Measurements from ENCODE around the gene ZNF717. TPM values are rescaled to one million over a fixed set of nuclear protein-coding genes. Genes with fewer than 3 reads are reported as not detected.
"Not testable (repeated sequence)": the region's sequence is repeated elsewhere in the genome, so short reads cannot be mapped to it uniquely, and the experiment has no call there.

The ZNF717 gene
- total RNA-seq: 10 to 100 TPM; 10.7 to 12.4 TPM

GRCh38 chr3:75785081-75785755 lies at the start of gene ZNF717:
ZNF717 (minus strand) TSS chr3:75785549; CDS start chr3:75783362, 2,187 bp downstream.
- H3K27me3 Mint-ChIP-seq, CTCF ChIA-PET: not testable (repeated sequence)
- Mint-ChIP-seq H3K27ac (peak within 1 kb of the TSS; percentile 83), H3K4me3 (peak within 1 kb of the TSS; percentile 78), H3K9me3 (ENCODE audit: low read depth) (peaks cover 18% of the 10 kb centered on the region), H3K4me1 (peaks cover 18% of the 10 kb centered on the region), H3K36me3 (peaks cover 38% of the 10 kb centered on the region)
- ATAC-seq: peak; percentile 53
- DNase-seq: peak; percentile 95

GRCh38 chr3:75831076-75831475 lies 45.7 kb upstream of the ZNF717 start:
- H3K4me1 Mint-ChIP-seq; H3K4me3 Mint-ChIP-seq; CTCF ChIA-PET; H3K36me3 Mint-ChIP-seq; H3K27ac Mint-ChIP-seq; DNase-seq; H3K27me3 Mint-ChIP-seq; H3K9me3 Mint-ChIP-seq (ENCODE audit: low read depth); ATAC-seq: not testable (repeated sequence)

GRCh38 chr3:75818019-75818418 lies 32.7 kb upstream of the ZNF717 start:
- H3K9me3 Mint-ChIP-seq (ENCODE audit: low read depth); H3K27ac Mint-ChIP-seq; H3K27me3 Mint-ChIP-seq; H3K4me3 Mint-ChIP-seq; CTCF ChIA-PET; ATAC-seq; H3K36me3 Mint-ChIP-seq; H3K4me1 Mint-ChIP-seq; DNase-seq: not testable (repeated sequence)

GRCh38 chr3:75816287-75817180 lies 31.2 kb upstream of the ZNF717 start:
- H3K27ac Mint-ChIP-seq; H3K4me3 Mint-ChIP-seq; H3K36me3 Mint-ChIP-seq; ATAC-seq; H3K4me1 Mint-ChIP-seq; CTCF ChIA-PET; DNase-seq; H3K9me3 Mint-ChIP-seq (ENCODE audit: low read depth); H3K27me3 Mint-ChIP-seq: not testable (repeated sequence)

GRCh38 chr3:75814797-75815196 lies 29.4 kb upstream of the ZNF717 start:
- Mint-ChIP-seq H3K27ac (no peak overlapping the region), H3K4me1 (no peaks in the 10 kb centered on the region), H3K27me3 (no peaks in the 10 kb centered on the region), H3K36me3 (no peaks in the 10 kb centered on the region), H3K9me3 (ENCODE audit: low read depth) (peaks cover 2% of the 10 kb centered on the region), H3K4me3 (no peak overlapping the region)
- ATAC-seq: no peak
- CTCF ChIA-PET: no interaction called here
- DNase-seq: no peak

- Mint-ChIP-seq H3K27ac (no peak overlapping the region), H3K27me3 (no peaks in the 10 kb centered on the region), H3K36me3 (peaks cover 63% of the 10 kb centered on the region), H3K4me1 (peaks cover 18% of the 10 kb centered on the region), H3K9me3 (ENCODE audit: low read depth) (peaks cover 36% of the 10 kb centered on the region), H3K4me3 (no peak overlapping the region)
- no peak for ATAC-seq
- CTCF ChIA-PET: no interaction called here
- no peak for DNase-seq
Observed at GRCh38 chr3:75782506-75782905, 2.8 kb downstream of the ZNF717 start.

- no peaks in the 10 kb centered on the region for H3K27me3 Mint-ChIP-seq
- ATAC-seq: no peak
Observed at GRCh38 chr3:75781079-75781745, 4.1 kb downstream of the ZNF717 start.

GRCh38 chr3:75777742-75778141 lies 7.6 kb downstream of the ZNF717 start:
- ATAC-seq, H3K27me3 Mint-ChIP-seq, H3K27ac Mint-ChIP-seq, H3K4me1 Mint-ChIP-seq, CTCF ChIA-PET, H3K4me3 Mint-ChIP-seq, DNase-seq: not testable (repeated sequence)
- peaks cover 66% of the 10 kb centered on the region for H3K36me3 Mint-ChIP-seq
- peaks cover 32% of the 10 kb centered on the region for H3K9me3 Mint-ChIP-seq (ENCODE audit: low read depth)

More at GRCh38 chr3:75781079-75781745, 4.1 kb downstream of the ZNF717 start:
- peaks cover 75% of the 10 kb centered on the region for H3K36me3 Mint-ChIP-seq
- H3K27ac Mint-ChIP-seq: peak overlapping the region; percentile 26
- H3K4me1 Mint-ChIP-seq: peaks cover 18% of the 10 kb centered on the region
- H3K4me3 Mint-ChIP-seq: no peak overlapping the region
- peak; percentile 51 for DNase-seq
- H3K9me3 Mint-ChIP-seq (ENCODE audit: low read depth): peaks cover 33% of the 10 kb centered on the region
- CTCF ChIA-PET: no interaction called here

- H3K4me1 Mint-ChIP-seq; CTCF ChIA-PET; H3K9me3 Mint-ChIP-seq (ENCODE audit: low read depth); H3K27me3 Mint-ChIP-seq; H3K4me3 Mint-ChIP-seq; ATAC-seq; H3K27ac Mint-ChIP-seq; DNase-seq: not testable (repeated sequence)
- peaks cover 50% of the 10 kb centered on the region for H3K36me3 Mint-ChIP-seq
Observed at GRCh38 chr3:75771631-75772030, 13.7 kb downstream of the ZNF717 start.

- Mint-ChIP-seq H3K9me3 (ENCODE audit: low read depth) (peaks cover 12% of the 10 kb centered on the region), H3K27ac (no peak overlapping the region), H3K4me3 (no peak overlapping the region), H3K4me1 (no peaks in the 10 kb centered on the region), H3K27me3 (no peaks in the 10 kb centered on the region), H3K36me3 (peaks cover 60% of the 10 kb centered on the region)
- ATAC-seq: no peak
- no peak for DNase-seq
- CTCF ChIA-PET: no interaction called here
Observed at GRCh38 chr3:75768303-75769017, 16.9 kb downstream of the ZNF717 start.

- CTCF ChIA-PET: no interaction called here
- Mint-ChIP-seq H3K4me1 (no peaks in the 10 kb centered on the region), H3K27me3 (no peaks in the 10 kb centered on the region), H3K36me3 (peaks cover 59% of the 10 kb centered on the region), H3K4me3 (no peak overlapping the region), H3K27ac (no peak overlapping the region), H3K9me3 (ENCODE audit: low read depth) (peaks cover 44% of the 10 kb centered on the region)
- DNase-seq (no peak), ATAC-seq (no peak)
Observed at GRCh38 chr3:75737831-75738493, 47.4 kb downstream of the ZNF717 start.

- Mint-ChIP-seq H3K27me3 (no peaks in the 10 kb centered on the region), H3K9me3 (ENCODE audit: low read depth) (peaks cover 55% of the 10 kb centered on the region), H3K36me3 (peaks cover 27% of the 10 kb centered on the region), H3K4me3 (no peak overlapping the region), H3K4me1 (no peaks in the 10 kb centered on the region), H3K27ac (no peak overlapping the region)
- DNase-seq: no peak
- no peak for ATAC-seq
- CTCF ChIA-PET: no interaction called here
Observed at GRCh38 chr3:75727985-75728384, 57.4 kb downstream of the ZNF717 start.

GRCh38 chr3:75692061-75692460 lies 93.3 kb downstream of the ZNF717 start:
- Mint-ChIP-seq H3K4me3 (no peak overlapping the region), H3K4me1 (no peaks in the 10 kb centered on the region), H3K27me3 (no peaks in the 10 kb centered on the region), H3K27ac (no peak overlapping the region), H3K36me3 (no peaks in the 10 kb centered on the region), H3K9me3 (ENCODE audit: low read depth) (peaks cover 11% of the 10 kb centered on the region)
- CTCF ChIA-PET: no interaction called here
- no peak for ATAC-seq
- no peak for DNase-seq
